HCT116 (cell line): Measurements from ENCODE around the gene SELP. TPM values are rescaled to one million over a fixed set of nuclear protein-coding genes. Genes with fewer than 3 reads are reported as not detected.

Source experiments
- ATAC-seq: fragments of 200-7000 bp; cut with Tn5 transposase; 2 replicates; pipeline ENCODE4 v1.9.1; 2020; ENCODE audit warnings: mild to moderate bottlenecking, moderate library complexity
- BruUV-seq: library from RNA; stranded (reverse); fragments of 400-500 nt; replicated peaks from 2 replicates; lab custom pipeline; 2021; lab: Mats Ljungman, UMichigan
- CTCF ChIA-PET: fragments of 300-600 bp; sonication (Branson Sonifier 250); formaldehyde crosslinking; loops from one replicate; lab custom pipeline; 2021; ENCODE audit warnings: antibody characterized with exemption; lab: Charles Lee
- POLR2A ChIA-PET: fragments of 300-600, 350-600 bp; sonication (Branson Sonifier 250); formaldehyde crosslinking; loops from one replicate; lab custom pipeline; 2021; ENCODE audit warnings: antibody characterized with exemption; lab: Charles Lee
- RAD21 ChIA-PET, 2 experiments: fragments of 300-600 bp; sonication (Branson Sonifier 250); formaldehyde crosslinking; loops; one replicate each; lab custom pipeline; 2023; ENCODE audit warnings: low total read pairs in 2 of 2; ENCODE audit not compliant: uncharacterized antibody in 2 of 2, unreplicated experiment in 2 of 2, low non-redundant PET in 1 of 2; lab: Charles Lee
- DNase-seq: peaks from one replicate; pipeline ENCODE4 v3.0.0-alpha.2; 2010; ENCODE audit warnings: low read depth, low spot score
- H2AFZ ChIP-seq: fragments of 200-600 bp; shearing (Covaris generic), sonication (generic); 2 replicates; pipeline ENCODE4 v1.6.1; 2017; ENCODE audit warnings: low read depth, mixed run types, mixed read lengths, antibody characterized with exemption, low read length; ENCODE audit not compliant: poor library complexity, severe bottlenecking
- H3K27ac ChIP-seq: 2 replicates; pipeline ENCODE4 v1.5.1; 2012; ENCODE audit warnings: low read depth, low read length
- H3K27me3 ChIP-seq: fragments of 200-600 bp; sonication (generic); 2 replicates; pipeline ENCODE4 v1.6.1; 2016; ENCODE audit warnings: mixed run types, low read length, mixed read lengths; ENCODE audit not compliant: insufficient read depth
- H3K36me3 ChIP-seq, 2 experiments: fragments of 200-500 bp in 1 of 2; fragments of 200-600 bp in 1 of 2; sonication (Bioruptor generic) in 1 of 2; sonication (generic) in 1 of 2; 2 replicates each; pipeline versions ENCODE4 v1.5.1 to v1.6.1; 2014 to 2016; ENCODE audit warnings: low read length in 2 of 2, inconsistent platforms in 1 of 2, mixed read lengths in 1 of 2, mixed run types in 1 of 2; ENCODE audit not compliant: insufficient read depth in 2 of 2, control insufficient read depth in 1 of 2
- H3K4me1 ChIP-seq, 2 experiments: fragments of 200-600 bp in 1 of 2; sonication (generic) in 1 of 2; 2 replicates each; pipeline versions ENCODE4 v1.5.1 to v1.6.1; 2012 to 2017; ENCODE audit warnings: low read length in 2 of 2, inconsistent platforms in 1 of 2, mild to moderate bottlenecking in 1 of 2, mixed read lengths in 1 of 2, mixed run types in 1 of 2, moderate library complexity in 1 of 2; ENCODE audit not compliant: insufficient read depth in 2 of 2, control insufficient read depth in 1 of 2
- H3K4me2 ChIP-seq: fragments of 200-600 bp; sonication (generic); 2 replicates; pipeline ENCODE4 v1.6.1; 2017; ENCODE audit warnings: mixed run types, low read length, mixed read lengths
- H3K4me3 ChIP-seq, 2 experiments: fragments of 200-600 bp in 1 of 2; sonication (generic) in 1 of 2; replicated peaks in 1 of 2; 2 replicates each; pipeline ENCODE4 v1.5.1; 2011 to 2016; ENCODE audit warnings: low read length in 2 of 2, control low read depth in 1 of 2, low read depth in 1 of 2, mild to moderate bottlenecking in 1 of 2, mixed read lengths in 1 of 2, mixed run types in 1 of 2
- H3K79me2 ChIP-seq: fragments of 200-600 bp; sonication (generic); 2 replicates; pipeline ENCODE4 v1.6.1; 2017; ENCODE audit warnings: mild to moderate bottlenecking, mixed run types, low read length, moderate library complexity, mixed read lengths; ENCODE audit not compliant: insufficient read depth
- H3K9ac ChIP-seq: fragments of 200-600 bp; sonication (generic); 2 replicates; pipeline ENCODE4 v1.6.1; 2016; ENCODE audit warnings: low read length, mixed read lengths
- H3K9me2 ChIP-seq: fragments of 200-600 bp; sonication (generic), shearing (Covaris generic); 2 replicates; pipeline ENCODE4 v1.6.1; 2017; ENCODE audit warnings: mixed run types, mild to moderate bottlenecking, moderate library complexity; ENCODE audit not compliant: insufficient read depth
- H3K9me3 ChIP-seq, 2 experiments: fragments of 200-500 bp in 1 of 2; fragments of 200-600 bp in 1 of 2; sonication (Bioruptor generic) in 1 of 2; sonication (generic) in 1 of 2; 2 replicates each; pipeline ENCODE4 v1.6.1; 2014 to 2017; ENCODE audit warnings: low read length in 2 of 2, mixed read lengths in 2 of 2, inconsistent platforms in 1 of 2, low read depth in 1 of 2, mild to moderate bottlenecking in 1 of 2, mixed run types in 1 of 2, moderate library complexity in 1 of 2; ENCODE audit not compliant: control insufficient read depth in 1 of 2, insufficient read depth in 1 of 2
- H4K20me1 ChIP-seq: fragments of 200-600 bp; sonication (generic), shearing (Covaris generic); 2 replicates; pipeline ENCODE4 v1.6.1; 2017; ENCODE audit warnings: mixed run types, mild to moderate bottlenecking, moderate library complexity; ENCODE audit not compliant: insufficient read depth
- ATF3 ChIP-seq: IDR thresholded peaks from 2 replicates; pipeline ENCODE4 v1.6.1; 2012
- CBX3 ChIP-seq: IDR thresholded peaks from 2 replicates; pipeline ENCODE4 v1.6.1; 2012; ENCODE audit warnings: low read depth
- CEBPB ChIP-seq: IDR thresholded peaks from 2 replicates; pipeline ENCODE4 v1.6.1; 2012; ENCODE audit warnings: low read depth
- CTCF ChIP-seq, 3 experiments: fragments of 200-600 bp in 1 of 3; sonication (generic) in 1 of 3; IDR thresholded peaks in 2 of 3; conservative IDR thresholded peaks in 1 of 3; 2 replicates each; pipeline ENCODE4 v1.5.1; 2012 to 2017; ENCODE audit warnings: low read depth in 2 of 3, low read length in 2 of 3, antibody characterized with exemption in 1 of 3, borderline replicate concordance in 1 of 3, control low read depth in 1 of 3, mild to moderate bottlenecking in 1 of 3, mixed read lengths in 1 of 3, mixed run types in 1 of 3, moderate library complexity in 1 of 3; ENCODE audit not compliant: insufficient read depth in 1 of 3
- ELF1 ChIP-seq: IDR thresholded peaks from 2 replicates; pipeline ENCODE4 v1.6.1; 2012; ENCODE audit warnings: low read depth, borderline replicate concordance
- EZH2 ChIP-seq: fragments of 200-600 bp; sonication (generic); IDR thresholded peaks from 2 replicates; pipeline ENCODE4 v1.6.1; 2017; ENCODE audit warnings: antibody characterized with exemption, mixed run types
- FOSL1 ChIP-seq: IDR thresholded peaks from 2 replicates; pipeline ENCODE4 v1.6.1; 2012; ENCODE audit warnings: low read depth
- POLR2AphosphoS5 ChIP-seq: IDR thresholded peaks from 2 replicates; pipeline ENCODE4 v1.6.1; 2011; ENCODE audit warnings: mild to moderate bottlenecking, low read depth, low read length, moderate library complexity
- SRF ChIP-seq: IDR thresholded peaks from 2 replicates; pipeline ENCODE4 v1.6.1; 2012; ENCODE audit warnings: low read depth
- TCF7L2 ChIP-seq: IDR thresholded peaks from 2 replicates; pipeline ENCODE4 v1.7.0; 2011; ENCODE audit warnings: borderline replicate concordance, inconsistent platforms; ENCODE audit not compliant: insufficient read depth, insufficient read length; ENCODE audit errors: extremely low read depth
- YY1 ChIP-seq: IDR thresholded peaks from 2 replicates; pipeline ENCODE4 v1.6.1; 2011; ENCODE audit warnings: low read length, low read depth, moderate library complexity, mild to moderate bottlenecking; ENCODE audit not compliant: insufficient replicate concordance; ENCODE audit errors: extremely low read depth
- ZNF274 ChIP-seq: fragments of 200-500 bp; sonication (Bioruptor generic); IDR thresholded peaks from 2 replicates; pipeline ENCODE4 v1.6.1; 2014; ENCODE audit warnings: mild to moderate bottlenecking, low read depth, low read length, inconsistent platforms
- intact Hi-C: fragments of 100-400 bp; cut with micrococcal nuclease; formaldehyde crosslinking; loops from 2 replicates; pipeline ENCODE4 v1.10.0; 2022
- total RNA-seq: library from RNA; stranded (reverse); gene quantifications from one replicate; pipeline ENCODE4 v1.2.1, GENCODE V29; 2021; ENCODE audit not compliant: unreplicated experiment

Gene SELP
- total RNA-seq, 1 experiment from 2014 or later, result not detected

- Histone ChIP-seq H3K4me1 (peaks cover 2 to 12% of the 10 kb centered on the region in 2 experiments; a peak in 3 of 4 replicates), H3K4me3 (peak overlapping the region; percentile 28 to 48), H4K20me1 (no peaks in the 10 kb centered on the region), H3K4me2 (peak overlapping the region; percentile 77), H3K9me2 (no peaks in the 10 kb centered on the region), H3K9ac (no peak overlapping the region), H3K79me2 (no peaks in the 10 kb centered on the region), H3K36me3 (no peaks in the 10 kb centered on the region), H3K9me3 (no peaks in the 10 kb centered on the region), H3K27me3 (no peaks in the 10 kb centered on the region), H2AFZ (peak overlapping the region; percentile 77), H3K27ac (no peak overlapping the region)
- BruUV-seq, result no TSS peak
- TF ChIP-seq ATF3 (no peak), POLR2AphosphoS5 (no peak), CEBPB (no peak), EZH2 (no peak), ELF1 (no peak), ZNF274 (no peak), TCF7L2 (no peak), CBX3 (no peak), YY1 (no peak), SRF (no peak), CTCF (IDR thresholded peaks at IDR 0.05 in 2 of 3, conservative IDR thresholded peaks at IDR 0.05 in 1 of 3; ENCODE audit: borderline replicate concordance in 1 of 3, insufficient read depth in 1 of 3, low read depth in 2 of 3, low read length in 2 of 3) (no peak), FOSL1 (no peak)
- DNase-seq (no peak), ATAC-seq (peak; percentile 57; the same call in 1 of the 2 replicates)
- intact Hi-C loops, result loop anchor here (5.0 kb wide), 1 partner anchor 221 kb away; no protein-coding TSS in a partner anchor
- POLR2A ChIA-PET, result interaction anchor here (0.8 kb wide), 1 partner anchor 34 kb away, joined by 3 read pairs; no protein-coding TSS in a partner anchor
- RAD21 ChIA-PET, result interaction anchor here in 1 of 2 experiments (1.9 kb wide), 1 partner anchor 126 kb away, joined by 8 read pairs; no protein-coding TSS in a partner anchor
- CTCF ChIA-PET, result interaction anchor here (0.9 to 2.3 kb wide), 5 partner anchors 18 to 325 kb away, joined by 3 to 15 read pairs (median 6); no protein-coding TSS in a partner anchor
Observed at GRCh38 chr1:169586067-169586394, 43.9 kb downstream of the SELP start.
